T-helper 2 cell (primary cell): ENCODE data around the gene FHIT.
A peak's percentile ranks its signal among the peaks of the same experiment; 100 is the strongest.
"Not testable (repeated sequence)": the region's sequence is repeated elsewhere in the genome, so short reads cannot be mapped to it uniquely, and the experiment has no call there.

Experiments used
- DNase-seq, 5 experiments: peaks; one replicate each; pipeline versions ENCODE4 v3.0.0 to v3.0.0-alpha.2; 2012 to 2022

FHIT gene

DNA sequence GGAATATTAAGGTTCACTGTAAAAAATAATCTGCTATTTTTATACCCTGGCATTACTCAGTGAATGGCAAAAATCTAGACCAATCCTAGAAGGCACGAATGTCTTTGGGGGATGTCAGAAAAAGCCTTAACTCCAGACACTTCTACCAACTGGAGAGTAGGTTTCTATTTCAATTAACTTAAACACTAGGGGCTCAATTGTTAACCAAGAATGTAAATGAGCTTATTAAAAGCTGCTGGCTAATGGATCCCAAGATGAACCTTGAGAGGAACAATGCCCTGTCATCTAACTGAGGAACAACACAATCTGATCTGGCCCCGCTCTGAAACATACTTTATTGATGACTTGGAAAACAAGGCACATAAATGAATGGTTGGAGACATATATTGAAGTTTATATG lies 701.4 kb downstream of the FHIT start:
- DNase-seq = no peak

DNA sequence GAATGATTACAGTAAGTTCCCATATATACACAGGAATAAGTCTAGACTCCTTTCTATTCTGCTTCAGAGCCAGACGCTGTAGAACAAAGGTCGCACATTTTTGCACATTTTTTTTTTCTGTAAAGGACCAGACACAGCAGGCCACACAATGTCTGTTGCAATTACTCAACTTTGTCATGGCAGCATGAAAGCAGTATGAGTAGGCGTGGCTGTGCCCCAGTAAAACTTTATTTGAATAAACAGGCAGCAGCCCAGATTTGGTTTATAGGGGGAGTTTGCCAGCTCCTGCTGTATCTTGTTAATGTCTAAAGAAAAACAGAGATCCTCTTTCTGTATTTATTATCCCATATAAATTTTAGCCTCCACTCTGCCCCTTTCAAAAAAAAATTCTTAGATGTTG lies 708.3 kb downstream of the FHIT start:
- no peak for DNase-seq

DNA sequence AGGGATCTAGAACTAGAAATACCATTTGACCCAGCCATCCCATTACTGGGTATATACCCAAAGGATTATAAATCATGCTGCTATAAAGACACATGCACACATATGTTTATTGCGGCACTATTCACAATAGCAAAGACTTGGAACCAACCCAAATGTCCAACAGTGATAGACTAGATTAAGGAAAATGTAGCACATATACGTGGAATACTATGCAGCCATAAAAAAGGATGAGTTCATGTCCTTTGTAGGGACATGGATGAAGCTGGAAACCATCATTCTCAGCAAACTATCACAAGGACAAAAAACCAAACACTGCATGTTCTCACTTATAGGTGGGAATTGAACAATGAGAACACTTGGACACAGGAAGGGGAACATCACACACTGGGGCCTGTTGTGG lies 711.9 kb downstream of the FHIT start:
- DNase-seq = not testable (repeated sequence)

DNA sequence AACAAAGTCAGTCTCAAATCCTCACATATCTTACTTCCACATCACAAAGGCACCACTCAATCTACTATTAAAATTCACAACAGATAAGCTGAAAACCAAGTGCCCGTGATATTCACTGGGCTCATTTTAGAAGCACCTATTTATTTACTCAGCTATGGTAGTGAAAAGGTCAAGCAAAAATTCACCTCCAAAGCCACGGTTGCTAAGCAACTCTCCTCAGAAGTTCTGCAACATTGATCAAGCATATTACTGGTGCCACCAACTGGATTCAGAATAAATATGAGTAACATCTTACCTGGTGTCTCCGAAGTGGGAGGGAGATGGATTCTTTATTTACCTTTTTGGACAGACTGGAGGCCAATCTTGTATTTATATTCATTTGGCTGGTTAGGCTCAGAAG lies 714.8 kb downstream of the FHIT start:
- DNase-seq = no peak

DNA sequence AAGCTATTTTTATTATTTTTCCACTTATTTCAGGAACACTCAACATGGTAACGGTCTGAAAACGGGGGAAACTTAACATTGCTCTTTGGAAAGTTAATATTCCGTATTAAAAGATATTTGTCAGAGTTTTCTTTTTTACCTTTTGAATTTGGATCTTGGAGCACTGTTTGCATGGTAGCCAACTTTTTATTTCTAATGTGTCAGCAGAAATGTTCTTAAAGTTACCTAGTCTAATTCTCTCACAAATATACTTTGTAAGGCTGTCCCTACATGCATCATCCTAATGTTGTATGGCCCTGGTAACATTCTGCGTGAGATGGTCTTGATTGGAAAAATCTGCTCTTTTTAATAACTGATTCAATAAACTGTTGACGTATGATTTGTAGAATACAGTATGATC lies 719.5 kb downstream of the FHIT start:
- DNase-seq = no peak

DNA sequence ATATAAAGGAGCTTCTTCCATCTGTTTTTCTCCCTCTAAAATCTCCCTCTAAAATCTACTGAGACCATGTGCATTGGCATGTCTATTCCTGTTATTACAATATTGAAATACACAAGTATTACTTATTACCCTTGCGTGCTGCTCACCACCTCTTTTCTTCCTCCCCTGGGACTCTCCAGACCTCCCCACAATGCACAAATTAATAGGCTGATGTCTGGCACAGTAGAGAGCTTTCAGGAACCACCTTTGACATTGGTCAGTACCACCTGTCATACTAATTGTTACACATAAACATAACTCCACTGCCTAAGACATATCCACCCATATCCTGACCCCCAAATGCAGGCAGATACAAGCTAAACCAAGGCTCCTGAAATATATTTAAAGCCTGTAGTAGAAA lies 722.6 kb downstream of the FHIT start:
- no peak for DNase-seq

DNA sequence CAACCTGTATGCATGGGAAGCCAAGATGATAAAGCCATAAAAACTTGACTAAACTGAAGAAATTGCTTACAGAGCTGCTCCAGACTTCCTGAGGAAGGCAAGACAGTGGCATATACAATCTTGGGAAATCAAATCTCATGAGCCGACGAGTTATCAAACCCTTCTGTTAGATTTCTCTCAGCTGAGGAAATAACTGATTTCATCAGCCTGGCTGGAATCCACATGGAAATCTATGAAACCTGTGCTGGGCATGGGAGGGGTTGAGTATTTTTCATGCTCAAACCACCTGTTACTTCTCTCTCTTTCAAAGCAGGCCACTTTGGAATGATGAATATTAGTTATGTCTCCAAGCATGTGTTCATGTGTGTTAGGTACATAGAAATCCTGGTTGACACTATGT lies 727.7 kb downstream of the FHIT start:
- DNase-seq = no peak

DNA sequence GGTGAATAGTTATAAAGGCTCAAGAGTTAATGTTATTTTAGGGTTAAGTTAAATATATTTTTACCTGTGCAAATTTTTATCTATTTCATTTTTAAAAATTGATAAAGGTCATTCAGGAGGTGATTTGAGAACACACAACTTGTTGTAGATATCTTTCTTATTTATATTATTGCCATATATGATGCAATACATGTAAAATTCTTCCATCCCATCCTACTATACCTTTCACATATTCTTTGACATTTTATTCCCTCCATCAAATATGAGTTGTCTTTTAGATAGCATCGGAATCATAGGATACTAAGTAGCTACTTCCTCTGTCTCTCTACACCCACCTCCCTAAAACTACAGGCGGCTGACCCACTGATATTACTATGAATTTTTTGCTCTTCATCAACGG lies 734.1 kb downstream of the FHIT start:
- no peak for DNase-seq

DNA sequence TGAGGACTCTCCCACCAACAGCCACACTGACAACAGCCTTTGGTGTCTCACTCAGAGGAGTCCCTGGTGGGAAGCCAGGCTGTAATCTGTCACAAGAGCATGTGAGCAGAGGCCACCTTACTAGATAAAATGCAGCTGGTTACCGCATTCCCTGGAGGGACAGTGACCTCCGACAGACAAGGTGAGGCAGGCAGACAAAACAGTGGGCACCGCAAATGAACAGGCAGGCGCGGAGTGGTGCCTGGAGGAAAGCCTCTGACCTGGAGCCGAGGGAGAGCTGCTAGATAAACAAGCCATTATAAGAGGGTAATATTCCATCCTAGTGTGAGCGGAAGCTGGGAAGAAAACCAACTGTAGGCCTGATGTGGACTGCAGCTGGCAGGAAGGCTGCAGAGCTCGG lies 736.4 kb downstream of the FHIT start:
- no peak for DNase-seq

DNA sequence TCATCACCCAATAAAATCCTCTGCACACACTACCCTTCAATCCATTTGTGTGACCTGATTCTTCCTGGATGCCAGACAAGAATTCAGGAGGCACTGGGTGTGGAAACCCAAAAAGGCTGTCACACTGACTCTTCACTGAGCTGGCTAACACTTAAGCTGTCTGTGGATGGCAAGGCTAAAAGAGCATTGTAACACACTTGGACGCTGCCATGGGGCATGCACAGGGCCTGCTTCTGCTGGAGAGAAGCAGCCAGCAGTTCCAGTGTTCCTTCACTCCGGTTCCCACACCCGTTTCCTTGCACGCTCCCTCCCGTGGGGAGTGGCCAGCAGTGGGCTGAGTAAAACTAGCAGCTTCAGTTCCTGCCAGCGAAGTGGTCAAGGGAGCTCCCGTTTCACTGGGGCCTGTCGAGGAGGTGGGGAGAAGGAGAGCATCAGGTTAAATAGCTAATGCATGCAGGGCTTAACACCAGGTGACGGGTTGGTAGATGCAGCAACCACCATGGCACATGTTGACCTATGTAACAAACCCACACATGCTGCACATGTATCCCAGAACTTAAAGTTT lies 737.1 kb downstream of the FHIT start:
- DNase-seq = no peak

DNA sequence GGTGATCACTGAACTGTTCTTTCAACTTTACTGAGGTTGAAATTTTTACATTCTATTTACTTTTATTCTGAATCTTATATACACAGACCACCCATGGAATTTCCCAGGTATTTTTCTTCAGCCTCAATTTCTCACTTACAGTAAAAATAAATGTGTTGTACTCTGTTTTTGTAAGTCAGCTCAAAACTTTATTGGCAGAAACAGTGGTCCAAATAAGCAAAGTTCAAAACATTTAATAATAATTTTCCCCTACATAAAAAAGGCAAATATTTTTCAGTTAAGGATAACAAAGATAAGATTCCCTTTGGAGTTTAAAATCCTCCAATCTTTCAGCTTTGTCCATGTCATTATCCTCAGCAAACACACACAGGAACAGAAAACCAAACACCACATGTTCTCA lies 738.0 kb downstream of the FHIT start:
- DNase-seq = no peak

DNA sequence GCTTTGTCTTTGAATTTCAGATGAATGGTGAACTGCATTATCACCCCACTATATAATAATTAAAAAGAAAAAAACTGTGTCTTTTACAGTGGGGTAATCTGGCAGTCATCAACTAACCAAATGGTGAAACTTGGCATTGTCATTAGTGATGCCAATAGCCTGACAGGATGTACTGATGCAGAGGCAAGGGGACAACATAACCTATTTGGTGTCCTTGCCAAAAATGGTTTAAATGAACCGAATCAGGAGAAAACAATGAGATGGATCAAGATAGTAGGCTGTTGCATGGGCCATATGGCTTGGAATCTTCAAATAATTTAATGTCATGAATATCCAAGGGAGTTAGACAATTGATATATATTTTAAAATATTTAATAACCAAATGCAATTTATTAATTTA lies 738.7 kb downstream of the FHIT start:
- no peak for DNase-seq

DNA sequence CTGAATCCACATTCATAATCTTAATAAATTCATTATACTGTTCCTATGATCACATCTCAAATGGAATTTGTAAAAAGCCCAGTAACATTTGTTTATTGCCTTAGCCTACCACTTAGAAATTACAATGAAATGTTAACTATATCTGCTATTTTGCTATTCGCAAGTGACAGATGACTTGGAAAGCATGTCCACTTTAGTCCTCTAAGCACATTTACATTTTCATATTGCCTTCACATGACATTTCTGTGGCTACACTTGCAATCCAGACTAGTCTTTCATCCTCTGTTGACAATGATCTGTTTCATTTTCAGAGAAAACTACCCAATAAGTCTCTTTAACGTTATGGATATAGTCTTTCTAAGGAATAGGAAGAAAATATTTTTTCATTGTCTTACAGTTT lies 741.8 kb downstream of the FHIT start:
- no peak for DNase-seq

DNA sequence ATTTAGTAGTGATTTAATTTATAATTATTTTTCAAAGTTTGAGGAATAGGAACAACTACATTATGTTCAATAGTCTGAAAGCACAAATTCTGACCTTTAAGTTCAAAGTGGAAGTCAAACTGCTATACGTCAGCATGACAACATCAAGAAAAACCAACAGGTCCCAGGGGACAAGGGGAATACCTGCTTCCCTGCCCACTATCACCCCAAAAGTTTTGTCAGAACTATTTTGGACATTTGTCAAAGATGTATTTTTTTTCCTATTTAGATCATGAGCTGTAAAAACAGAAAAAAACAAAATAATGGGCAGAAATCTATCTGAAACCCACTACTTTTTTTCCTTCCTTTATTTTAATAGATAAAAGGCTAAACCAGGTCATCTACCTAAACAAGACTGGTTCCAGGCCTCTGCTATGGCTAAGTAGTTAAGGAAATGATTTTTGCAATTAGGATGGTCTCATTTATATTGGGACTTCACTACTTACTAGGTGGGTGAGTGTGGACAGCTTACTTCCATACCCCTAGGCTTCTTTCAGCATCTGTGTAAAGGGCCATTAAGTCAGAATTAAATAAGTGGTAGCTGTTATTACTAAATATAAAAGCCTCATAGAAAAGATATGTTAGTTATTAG lies 746.3 kb downstream of the FHIT start:
- no peak for DNase-seq

DNA sequence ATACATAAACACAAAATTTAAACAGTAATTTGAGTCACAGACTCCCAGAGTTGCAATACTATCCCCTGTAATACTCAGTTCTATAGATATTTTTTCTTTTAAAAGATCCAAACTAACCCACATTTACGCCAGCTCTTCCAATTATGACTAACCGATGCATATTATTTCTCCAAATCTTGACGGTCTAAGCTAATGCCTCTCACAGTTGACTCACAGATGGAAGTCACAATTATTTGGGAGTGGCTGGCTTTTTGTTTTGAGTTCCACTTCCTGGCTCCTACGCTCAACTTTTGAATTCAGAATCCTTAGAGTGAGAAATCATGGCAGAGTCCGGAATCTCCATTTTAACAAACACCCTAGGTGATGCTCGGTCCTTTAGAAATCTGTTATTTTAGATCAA lies 749.9 kb downstream of the FHIT start:
- no peak for DNase-seq

DNA sequence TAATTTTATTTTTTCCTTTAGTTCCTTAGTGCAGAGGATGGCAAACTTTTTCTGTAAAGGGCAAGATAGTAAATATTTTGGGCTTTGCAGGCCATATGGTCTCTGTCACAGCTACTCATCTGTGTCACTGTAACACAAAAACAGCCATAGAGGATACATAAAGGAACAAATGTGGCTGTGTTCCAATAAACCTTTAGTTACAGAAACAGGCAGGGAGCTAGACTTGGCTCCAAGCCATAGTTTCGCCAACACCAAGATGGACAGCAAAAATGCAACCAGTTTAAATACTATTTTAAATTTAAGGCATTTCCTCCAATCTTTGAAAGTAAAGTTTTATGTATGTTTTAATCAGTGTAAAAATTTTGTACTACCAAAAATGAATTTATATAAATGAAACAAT lies 753.4 kb downstream of the FHIT start:
- no peak for DNase-seq

DNA sequence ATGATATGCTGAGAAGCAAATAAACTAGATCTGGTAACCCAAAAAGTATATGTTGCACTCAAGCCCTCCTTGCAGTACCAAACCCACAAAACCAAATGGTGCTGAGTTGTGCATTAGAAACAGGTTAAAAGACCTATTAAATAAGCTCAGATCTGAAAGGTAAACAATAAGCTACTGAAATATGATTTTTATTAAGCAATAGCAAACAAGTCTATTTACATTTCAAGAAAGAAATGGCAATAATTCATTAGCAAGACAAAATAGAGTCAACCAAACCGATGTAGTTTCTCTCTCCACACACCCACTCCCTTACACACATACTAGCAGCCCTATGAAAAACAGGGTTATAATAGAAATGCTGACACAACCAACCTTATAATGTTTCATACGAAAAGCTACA lies 760.3 kb downstream of the FHIT start:
- DNase-seq = no peak

DNA sequence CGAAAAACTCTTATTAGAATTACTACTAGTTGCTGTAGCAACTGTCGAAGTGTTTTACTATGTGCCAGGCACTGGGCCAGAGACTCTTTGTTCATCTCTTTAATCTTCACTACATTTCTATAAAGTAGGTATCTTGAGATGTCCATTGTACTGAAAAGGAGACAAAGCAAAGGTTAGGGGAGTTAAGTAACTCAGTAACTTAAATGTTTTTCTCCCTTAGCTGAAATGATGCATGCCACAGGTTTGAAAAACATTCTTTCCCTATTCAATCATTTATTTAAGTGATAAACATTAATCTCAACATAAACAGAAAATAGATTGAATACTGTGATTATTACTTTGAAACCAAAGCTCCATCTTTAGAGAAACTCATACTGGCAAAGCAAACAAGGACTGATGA lies 776.2 kb downstream of the FHIT start:
- DNase-seq = no peak

DNA sequence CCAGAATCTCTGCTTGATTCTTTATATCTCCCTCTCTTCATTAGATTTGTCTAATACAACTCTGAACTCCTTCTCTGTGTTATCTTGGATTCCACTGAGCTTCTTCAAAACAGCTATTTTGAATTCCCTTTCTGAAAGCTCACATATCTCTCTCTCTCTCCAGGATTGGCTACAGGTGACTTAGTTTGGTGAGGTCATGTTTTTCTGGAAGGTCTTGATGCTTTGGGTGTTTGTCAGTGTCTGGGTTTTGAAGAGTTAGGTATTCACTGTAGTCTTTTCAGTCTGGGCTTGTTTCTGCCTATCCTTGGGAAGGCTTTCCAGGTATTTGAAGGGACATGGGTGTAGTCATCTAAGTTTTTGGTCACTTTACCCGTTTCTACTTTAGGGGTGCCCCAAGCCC lies 781.8 kb downstream of the FHIT start:
- no peak for DNase-seq

DNA sequence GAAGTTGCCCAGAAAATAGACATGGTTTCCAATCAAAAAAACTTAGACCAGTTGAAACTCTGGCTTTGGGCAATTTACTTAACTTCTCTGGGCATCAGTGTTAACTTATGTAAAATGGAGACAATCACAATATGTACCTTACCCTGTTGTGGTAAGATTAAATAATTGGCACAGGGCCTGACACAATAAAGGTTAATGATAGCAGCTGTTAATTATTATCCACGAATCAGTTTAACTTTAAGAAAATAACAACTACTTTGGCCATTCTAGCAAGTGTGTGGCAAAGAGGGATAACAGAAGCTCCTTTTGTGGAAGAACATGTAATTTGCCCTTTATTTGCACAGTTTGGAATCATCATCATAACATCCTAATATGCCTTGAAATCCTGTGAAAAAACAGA lies 787.6 kb downstream of the FHIT start:
- no peak for DNase-seq

DNA sequence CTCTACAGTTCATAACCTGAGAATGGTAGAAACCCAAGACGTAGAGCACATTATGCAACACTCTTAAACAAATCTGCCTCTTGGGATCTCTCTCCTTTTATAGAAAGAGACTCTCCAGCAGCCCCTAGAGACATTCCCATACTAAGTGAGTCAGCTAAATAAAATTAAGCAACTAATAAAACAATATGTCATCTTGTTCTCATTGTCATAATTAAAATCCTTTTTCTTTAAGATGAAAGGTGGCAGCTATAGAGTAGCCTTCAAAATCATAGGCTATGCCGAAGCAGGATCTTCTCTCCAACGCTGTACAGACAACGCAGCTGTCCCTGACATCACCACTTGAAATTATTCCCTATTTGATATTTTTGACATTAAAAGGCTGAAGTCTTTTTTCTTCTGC lies 790.0 kb downstream of the FHIT start:
- no peak for DNase-seq

DNA sequence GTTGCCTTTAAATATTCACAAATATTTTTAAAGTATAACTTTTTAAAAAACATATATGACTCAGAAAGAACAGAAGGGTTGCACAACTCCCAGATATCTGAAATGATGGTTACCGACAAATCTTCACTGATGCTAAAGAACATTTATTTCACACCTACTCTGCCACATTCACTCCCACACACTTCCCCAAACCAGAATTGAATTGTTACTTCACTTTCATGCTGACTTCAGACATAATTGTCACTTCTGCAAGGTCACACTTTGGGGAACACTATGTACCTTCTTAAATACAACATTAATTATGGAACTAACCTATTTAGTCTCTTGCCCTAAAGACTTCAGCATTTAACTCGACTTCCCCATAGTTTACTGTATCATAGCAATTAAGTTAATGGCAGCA lies 795.1 kb downstream of the FHIT start:
- peak in 1 of 5 experiments; percentile 5 for DNase-seq

DNA sequence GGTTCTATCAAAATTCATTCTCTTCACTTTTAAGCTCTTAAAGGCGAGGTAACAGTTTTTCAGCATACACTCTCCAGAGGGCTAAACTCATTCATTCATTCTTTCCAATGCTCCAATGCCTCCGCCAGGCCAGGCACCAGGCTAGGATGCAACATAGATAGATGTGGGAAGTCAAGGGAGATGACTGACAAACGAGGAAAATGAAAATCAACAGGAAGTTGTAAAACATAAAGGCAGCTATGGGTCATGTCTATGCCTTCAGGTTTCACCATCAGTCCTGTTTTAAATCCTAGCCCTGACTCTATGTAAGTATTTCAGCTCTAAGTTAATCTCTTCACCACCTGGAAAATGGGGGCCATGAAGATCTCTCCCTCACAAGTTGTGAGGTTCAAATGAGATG lies 797.9 kb downstream of the FHIT start:
- no peak for DNase-seq

DNA sequence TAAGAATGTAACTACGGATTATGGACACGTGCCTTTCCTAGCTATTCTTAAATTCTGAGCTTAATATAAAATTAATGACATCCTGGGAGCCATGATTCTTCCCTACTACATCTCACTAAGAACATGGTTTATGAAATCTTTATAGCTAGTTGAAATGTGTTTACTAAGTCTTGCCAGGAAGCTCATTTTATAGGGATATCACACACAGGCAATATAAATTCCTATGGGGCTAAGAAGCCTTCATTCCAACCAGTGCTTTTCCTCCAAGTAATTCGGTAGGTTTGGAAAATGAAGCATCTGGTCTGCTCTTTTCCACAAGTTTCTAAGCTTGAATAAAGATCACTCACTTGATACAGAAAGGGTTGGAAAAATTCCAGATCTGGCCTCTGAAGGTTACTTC lies 802.6 kb downstream of the FHIT start:
- no peak for DNase-seq

DNA sequence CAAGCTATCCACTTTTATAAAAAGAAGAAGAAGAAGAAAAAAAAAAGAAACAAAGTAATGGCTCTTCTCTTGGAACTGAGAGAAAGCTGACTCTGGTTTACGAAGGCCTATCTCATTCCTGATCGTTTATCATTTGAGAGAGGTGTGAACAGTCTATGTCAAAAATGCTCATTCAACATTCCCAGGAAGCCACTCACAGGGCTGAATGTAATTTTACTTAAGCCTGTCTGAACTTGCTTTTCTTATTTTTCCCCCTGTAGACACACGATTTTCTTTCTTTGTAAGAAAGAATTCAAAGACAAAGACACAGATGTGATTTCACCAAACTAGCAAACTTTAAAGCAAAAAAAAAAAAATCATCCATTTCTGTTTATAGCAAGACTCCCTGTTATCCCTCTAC lies 805.8 kb downstream of the FHIT start:
- no peak for DNase-seq
